ENCODE measurements around the gene PIN1.
"Not testable (repeated sequence)": the region's sequence is repeated elsewhere in the genome, so short reads cannot be mapped to it uniquely, and the experiment has no call there.

GRCh38 chr19:9791073-9791367, 44.1 kb upstream of the PIN1 start:
- TF ChIP-seq CTCF (IDR thresholded peaks at IDR 0.05; ENCODE audit: low read depth, low read length); POLR2A (IDR thresholded peaks at IDR 0.05; ENCODE audit: extremely low read depth, insufficient read length): not testable (repeated sequence)

Data from NB4 (cell line).